DMS 273 (cell line): ENCODE measurements around the gene EIF3F.
A peak's percentile ranks its signal among the peaks of the same experiment; 100 is the strongest.

Source experiments
- DNase-seq: peaks from one replicate; lab custom pipeline; 2025; ENCODE audit not compliant: unreplicated experiment; lab: John Stamatoyannopoulos, UW

The EIF3F gene

GRCh38 chr11:8036986-8037385 lies 49.8 kb downstream of the EIF3F start:
- DNase-seq = no peak

- peak; percentile 33 for DNase-seq
Observed at GRCh38 chr11:8038393-8038792, 51.3 kb downstream of the EIF3F start.

GRCh38 chr11:8038811-8039529 lies 51.8 kb downstream of the EIF3F start:
- DNase-seq = no peak

- DNase-seq = no peak
Observed at GRCh38 chr11:8039530-8040260, 52.6 kb downstream of the EIF3F start.

- DNase-seq = no peak
Observed at GRCh38 chr11:8040261-8040920, 53.3 kb downstream of the EIF3F start.

- no peak for DNase-seq
Observed at GRCh38 chr11:8040921-8041285, 53.8 kb downstream of the EIF3F start.

GRCh38 chr11:8041576-8041975 lies 54.4 kb downstream of the EIF3F start:
- DNase-seq = no peak

GRCh38 chr11:8043756-8044155 lies 56.6 kb downstream of the EIF3F start:
- DNase-seq = no peak

GRCh38 chr11:8045839-8046238 lies 58.7 kb downstream of the EIF3F start:
- DNase-seq = no peak

GRCh38 chr11:8047382-8047781 lies 60.2 kb downstream of the EIF3F start:
- no peak for DNase-seq

- no peak for DNase-seq
Observed at GRCh38 chr11:8049084-8049483, 61.9 kb downstream of the EIF3F start.
